ENCODE results near the gene CISTR.
A peak's percentile ranks its signal among the peaks of the same experiment; 100 is the strongest.

CISTR gene

GRCh38 chr12:53761306-53761705 lies 9.5 kb upstream of the CISTR start:
- TF ChIP-seq, protein P1, sequence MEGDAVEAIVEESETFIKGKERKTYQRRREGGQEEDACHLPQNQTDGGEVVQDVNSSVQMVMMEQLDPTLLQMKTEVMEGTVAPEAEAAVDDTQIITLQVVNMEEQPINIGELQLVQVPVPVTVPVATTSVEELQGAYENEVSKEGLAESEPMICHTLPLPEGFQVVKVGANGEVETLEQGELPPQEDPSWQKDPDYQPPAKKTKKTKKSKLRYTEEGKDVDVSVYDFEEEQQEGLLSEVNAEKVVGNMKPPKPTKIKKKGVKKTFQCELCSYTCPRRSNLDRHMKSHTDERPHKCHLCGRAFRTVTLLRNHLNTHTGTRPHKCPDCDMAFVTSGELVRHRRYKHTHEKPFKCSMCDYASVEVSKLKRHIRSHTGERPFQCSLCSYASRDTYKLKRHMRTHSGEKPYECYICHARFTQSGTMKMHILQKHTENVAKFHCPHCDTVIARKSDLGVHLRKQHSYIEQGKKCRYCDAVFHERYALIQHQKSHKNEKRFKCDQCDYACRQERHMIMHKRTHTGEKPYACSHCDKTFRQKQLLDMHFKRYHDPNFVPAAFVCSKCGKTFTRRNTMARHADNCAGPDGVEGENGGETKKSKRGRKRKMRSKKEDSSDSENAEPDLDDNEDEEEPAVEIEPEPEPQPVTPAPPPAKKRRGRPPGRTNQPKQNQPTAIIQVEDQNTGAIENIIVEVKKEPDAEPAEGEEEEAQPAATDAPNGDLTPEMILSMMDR (IDR thresholded peaks at IDR 0.05) = no peak
- H3K4me3 ChIP-seq = no peak overlapping the region
- intact Hi-C loops (cut with DNase I; ENCODE audit: low total_unique reads) = no loop called here

GRCh38 chr12:53759261-53759660 lies 7.5 kb upstream of the CISTR start:
- Histone ChIP-seq H3K4me3 (no peak overlapping the region), H3K27me3 (peaks cover 0 to 61% of the 10 kb centered on the region in 2 donors), H3K27ac (no peak overlapping the region), H3K36me3 (no peaks in the 10 kb centered on the region), H3K9me3 (no peaks in the 10 kb centered on the region), H3K4me1 (peaks cover 0 to 5% (median 0%) of the 10 kb centered on the region in 4 donors)
- intact Hi-C loops (cut with DNase I; ENCODE audit: low total_unique reads) = no loop called here
- TF ChIP-seq, protein P1 (IDR thresholded peaks at IDR 0.05) = no peak
- no peak for DNase-seq

More at GRCh38 chr12:53761306-53761705, 9.5 kb upstream of the CISTR start:
- Histone ChIP-seq H3K4me1 (peaks cover 0 to 5% (median 0%) of the 10 kb centered on the region in 4 donors), H3K9me3 (no peaks in the 10 kb centered on the region), H3K27me3 (peaks cover 0 to 56% of the 10 kb centered on the region in 2 donors), H3K36me3 (no peaks in the 10 kb centered on the region), H3K27ac (no peak overlapping the region)
- DNase-seq = no peak

GRCh38 chr12:53758730-53759103 lies 6.9 kb upstream of the CISTR start:
- DNase-seq = no peak
- TF ChIP-seq, protein P1 (IDR thresholded peaks at IDR 0.05) = no peak
- intact Hi-C loops (cut with DNase I; ENCODE audit: low total_unique reads) = no loop called here
- Histone ChIP-seq H3K27ac (no peak overlapping the region), H3K4me1 (peaks cover 0 to 5% (median 0%) of the 10 kb centered on the region in 4 donors), H3K36me3 (no peaks in the 10 kb centered on the region), H3K27me3 (peaks cover 0 to 60% of the 10 kb centered on the region in 2 donors), H3K9me3 (no peaks in the 10 kb centered on the region), H3K4me3 (no peak overlapping the region)

GRCh38 chr12:53758081-53758729 lies 6.4 kb upstream of the CISTR start:
- intact Hi-C loops (cut with DNase I; ENCODE audit: low total_unique reads) = no loop called here
- TF ChIP-seq, protein P1 (IDR thresholded peaks at IDR 0.05) = no peak
- H3K4me3 ChIP-seq = no peak overlapping the region
- peaks cover 0 to 57% of the 10 kb centered on the region in 2 donors for H3K27me3 ChIP-seq
- no peaks in the 10 kb centered on the region for H3K9me3 ChIP-seq
- H3K36me3 ChIP-seq = no peaks in the 10 kb centered on the region
- DNase-seq = no peak
- H3K4me1 ChIP-seq = peaks cover 0 to 5% (median 0%) of the 10 kb centered on the region in 4 donors
- no peak overlapping the region for H3K27ac ChIP-seq

DNA sequence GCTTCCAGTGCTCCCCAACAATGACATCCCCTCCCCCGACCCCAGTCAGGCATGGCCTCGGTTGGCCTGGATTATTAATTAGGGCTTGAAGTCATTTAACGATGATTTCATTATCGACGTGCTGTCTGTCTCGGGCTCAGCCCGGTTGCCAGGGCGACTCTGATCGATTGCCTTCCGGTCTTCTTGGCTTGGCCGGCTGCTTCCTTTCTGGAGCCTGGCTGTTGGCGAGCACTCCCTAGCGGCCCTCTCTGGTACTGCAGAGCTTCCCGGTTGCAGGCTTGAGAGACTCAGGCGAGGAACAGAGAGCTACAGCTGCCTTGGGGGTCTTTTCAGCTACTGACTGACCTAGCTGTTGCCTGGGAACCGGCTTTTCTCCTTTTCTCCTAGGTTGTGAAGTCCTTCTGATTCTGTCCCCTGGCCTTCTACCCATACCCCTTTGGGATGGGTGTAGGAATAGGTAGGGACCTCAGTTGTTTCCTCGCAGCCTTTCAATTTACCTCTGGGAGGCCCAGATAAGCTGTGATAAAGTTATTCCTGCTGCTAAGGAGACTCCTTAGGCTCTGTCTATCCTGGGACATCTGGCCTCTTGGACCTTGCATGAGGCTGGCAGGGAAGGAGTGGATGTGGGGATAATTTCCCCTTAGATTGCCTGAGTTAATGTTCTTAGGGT lies 5.5 kb upstream of the CISTR start:
- Histone ChIP-seq H3K4me1 (peaks cover 0 to 7% (median 0%) of the 10 kb centered on the region in 4 donors), H3K9me3 (no peaks in the 10 kb centered on the region), H3K27ac (no peak overlapping the region), H3K27me3 (peaks cover 0 to 58% of the 10 kb centered on the region in 2 donors), H3K4me3 (no peak overlapping the region), H3K36me3 (no peaks in the 10 kb centered on the region)
- TF ChIP-seq, protein P1 (IDR thresholded peaks at IDR 0.05) = peak; percentile 79 to 95
- intact Hi-C loops (cut with DNase I; ENCODE audit: low total_unique reads) = no loop called here
- peak; percentile 77 to 84 for DNase-seq
